OCI-LY1 (cell line): ENCODE data around the gene HBS1L.

Experiments used
- H2AFZ ChIP-seq: fragments of 200-600 bp; sonication (generic), shearing (Covaris generic); 2 replicates; pipeline ENCODE4 v1.6.0; 2014; ENCODE audit warnings: antibody characterized with exemption, mild to moderate bottlenecking, low read length
- H3F3A ChIP-seq: fragments of 200-600 bp; sonication (generic), shearing (Covaris generic); 2 replicates; pipeline ENCODE4 v1.6.0; 2014; ENCODE audit warnings: mild to moderate bottlenecking, antibody characterized with exemption, low read length, moderate library complexity; ENCODE audit not compliant: insufficient read depth
- H3K27ac ChIP-seq: fragments of 200-600 bp; sonication (generic); 2 replicates; pipeline ENCODE4 v1.5.1; 2014; ENCODE audit warnings: low read length, mixed run types, mild to moderate bottlenecking, low read depth; ENCODE audit not compliant: poor library complexity, severe bottlenecking
- H3K27me3 ChIP-seq: fragments of 200-600 bp; sonication (generic); 2 replicates; pipeline ENCODE4 v1.6.0; 2014; ENCODE audit warnings: antibody characterized with exemption, mild to moderate bottlenecking, low read length, moderate library complexity; ENCODE audit not compliant: insufficient read depth
- H3K36me3 ChIP-seq: fragments of 200-600 bp; sonication (generic); 2 replicates; pipeline ENCODE4 v1.6.1; 2014; ENCODE audit warnings: mild to moderate bottlenecking, antibody characterized with exemption, low read length, moderate library complexity, mixed read lengths; ENCODE audit not compliant: insufficient read depth
- H3K4me1 ChIP-seq: fragments of 200-600 bp; sonication (generic); 2 replicates; pipeline ENCODE4 v1.5.1; 2014; ENCODE audit warnings: mild to moderate bottlenecking, low read length, moderate library complexity; ENCODE audit not compliant: insufficient read depth, severe bottlenecking
- H3K4me2 ChIP-seq: fragments of 200-600 bp; sonication (generic), shearing (Covaris generic); 2 replicates; pipeline ENCODE4 v1.6.1; 2014; ENCODE audit warnings: low read length
- H3K4me3 ChIP-seq: fragments of 200-600 bp; sonication (generic); 2 replicates; pipeline ENCODE4 v1.5.1; 2014; ENCODE audit warnings: low read length, low read depth, mild to moderate bottlenecking, mixed read lengths; ENCODE audit not compliant: poor library complexity, severe bottlenecking
- H3K79me2 ChIP-seq: fragments of 200-600 bp; shearing (Covaris generic); 2 replicates; pipeline ENCODE4 v1.6.1; 2016; ENCODE audit warnings: mixed run types, low read length, mixed read lengths; ENCODE audit not compliant: insufficient read depth
- H3K9ac ChIP-seq: fragments of 200-600 bp; sonication (generic), shearing (Covaris generic); 2 replicates; pipeline ENCODE4 v1.6.1; 2014; ENCODE audit warnings: mild to moderate bottlenecking, low read length, mixed read lengths
- H3K9me2 ChIP-seq: fragments of 200-600 bp; sonication (generic), shearing (Covaris generic); 2 replicates; pipeline ENCODE4 v1.6.1; 2014; ENCODE audit warnings: low read depth, mild to moderate bottlenecking, low read length, mixed read lengths
- H3K9me3 ChIP-seq: fragments of 200-600 bp; shearing (Covaris generic); 2 replicates; pipeline ENCODE4 v1.6.1; 2014; ENCODE audit warnings: low read length, mixed read lengths
- H4K20me1 ChIP-seq: fragments of 200-600 bp; sonication (generic), shearing (Covaris generic); 2 replicates; pipeline ENCODE4 v1.6.0; 2016; ENCODE audit warnings: mild to moderate bottlenecking, low read length; ENCODE audit not compliant: insufficient read depth
- CTCF ChIP-seq: fragments of 200-600 bp; sonication (generic), shearing (Covaris generic); IDR thresholded peaks from 2 replicates; pipeline ENCODE4 v1.5.1; 2017; ENCODE audit warnings: mild to moderate bottlenecking, antibody characterized with exemption, low read length, moderate library complexity, mixed read lengths
- EZH2 ChIP-seq: fragments of 200-600 bp; sonication (generic), shearing (Covaris generic); IDR thresholded peaks from 2 replicates; pipeline ENCODE4 v1.8.0; 2017; ENCODE audit warnings: borderline replicate concordance, mixed run types, mild to moderate bottlenecking, antibody characterized with exemption, low read length, moderate library complexity, mixed read lengths

The HBS1L gene

GRCh38 chr6:134956032-134956431 lies 98.6 kb downstream of the HBS1L start:
- H3K4me2 ChIP-seq: no peak overlapping the region
- no peak overlapping the region for H3K4me3 ChIP-seq
- H3K4me1 ChIP-seq: no peaks in the 10 kb centered on the region
- H3K9me3 ChIP-seq: no peaks in the 10 kb centered on the region
- no peaks in the 10 kb centered on the region for H4K20me1 ChIP-seq
- H2AFZ ChIP-seq: no peak overlapping the region
- TF ChIP-seq EZH2 (no peak), CTCF (no peak)
- H3K9ac ChIP-seq: no peak overlapping the region
- no peaks in the 10 kb centered on the region for H3K27me3 ChIP-seq
- H3K36me3 ChIP-seq: peaks cover 13% of the 10 kb centered on the region; the same call in 1 of the 2 replicates
- no peaks in the 10 kb centered on the region for H3F3A ChIP-seq
- H3K27ac ChIP-seq: no peak overlapping the region
- no peaks in the 10 kb centered on the region for H3K9me2 ChIP-seq
- H3K79me2 ChIP-seq: no peaks in the 10 kb centered on the region

GRCh38 chr6:134954272-134955000 lies 100.2 kb downstream of the HBS1L start:
- Histone ChIP-seq H3K4me1 (no peaks in the 10 kb centered on the region), H3K9me2 (no peaks in the 10 kb centered on the region), H3K27me3 (no peaks in the 10 kb centered on the region), H3K9me3 (no peaks in the 10 kb centered on the region), H2AFZ (no peak overlapping the region), H3K9ac (no peak overlapping the region), H4K20me1 (no peaks in the 10 kb centered on the region), H3K27ac (no peak overlapping the region), H3F3A (no peaks in the 10 kb centered on the region), H3K4me2 (no peak overlapping the region), H3K36me3 (peaks cover 5% of the 10 kb centered on the region; the same call in 1 of the 2 replicates), H3K4me3 (no peak overlapping the region), H3K79me2 (no peaks in the 10 kb centered on the region)
- TF ChIP-seq EZH2: no peak
- no peak for TF ChIP-seq CTCF

- Histone ChIP-seq H3K4me1 (no peaks in the 10 kb centered on the region), H3K27me3 (peaks cover 1% of the 10 kb centered on the region; the same call in 1 of the 2 replicates), H4K20me1 (no peaks in the 10 kb centered on the region), H2AFZ (no peak overlapping the region), H3K27ac (no peak overlapping the region), H3K79me2 (no peaks in the 10 kb centered on the region), H3K36me3 (no peaks in the 10 kb centered on the region; the same call in 1 of the 2 replicates), H3K9me3 (peaks cover 3% of the 10 kb centered on the region; the same call in 1 of the 2 replicates), H3K9ac (no peak overlapping the region), H3K9me2 (no peaks in the 10 kb centered on the region), H3K4me2 (no peak overlapping the region), H3K4me3 (no peak overlapping the region), H3F3A (no peaks in the 10 kb centered on the region)
- TF ChIP-seq CTCF (no peak), EZH2 (no peak)
These were observed 102.9 kb downstream of the HBS1L start for GRCh38 chr6:134951494-134952263.
